ENCODE measurements around the gene ETV3. TPM values are rescaled to one million over a fixed set of nuclear protein-coding genes. Genes with fewer than 3 reads are reported as not detected.

ETV3 gene
- total and polyA plus RNA-seq, 7 donors = 5.5 to 22.7 (median 16.3) TPM

GRCh38 chr1:157090771-157091170, 47.4 kb downstream of the ETV3 start:
- intact Hi-C loops (cut with DNase I) = loop anchor here in 1 of 2 donors (1.0 kb wide), 1 partner anchor 66 kb away; no protein-coding TSS in a partner anchor
- TF ChIP-seq CTCF (IDR thresholded peaks at IDR 0.05) = no peak
- H3K27ac ChIP-seq = no peak overlapping the region
- DNase-seq (no peak), ATAC-seq (no peak)
- no peaks in the 10 kb centered on the region for H3K9me3 ChIP-seq
- no peak overlapping the region for H3K4me3 ChIP-seq
- no peaks in the 10 kb centered on the region for H3K36me3 ChIP-seq (ENCODE audit: insufficient read depth in 1 of 2, low read depth in 1 of 2)
- H3K4me1 ChIP-seq = no peaks in the 10 kb centered on the region
- no peaks in the 10 kb centered on the region for H3K27me3 ChIP-seq (ENCODE audit: insufficient read depth in 3 of 3, low read length in 2 of 3)
- 60 to 65% (median 63%) methylated on average over 2 to 3 of the region's 3 CpGs for WGBS, 3 donors

GRCh38 chr1:157090196-157090647, 48.0 kb downstream of the ETV3 start:
- Histone ChIP-seq H3K4me1 (no peaks in the 10 kb centered on the region), H3K9me3 (no peaks in the 10 kb centered on the region), H3K27ac (no peak overlapping the region), H3K36me3 (ENCODE audit: insufficient read depth in 1 of 2, low read depth in 1 of 2) (no peaks in the 10 kb centered on the region), H3K27me3 (ENCODE audit: insufficient read depth in 3 of 3, low read length in 2 of 3) (no peaks in the 10 kb centered on the region), H3K4me3 (no peak overlapping the region)
- TF ChIP-seq CTCF (IDR thresholded peaks at IDR 0.05) = peak; percentile 93
- ATAC-seq = peak; percentile 82 to 93 (median 86)
- WGBS, 3 donors = 7 to 10% (median 10%) methylated on average over 10 of the region's 10 CpGs
- intact Hi-C loops (cut with DNase I) = loop anchor here in 1 of 2 donors (1.0 kb wide), 1 partner anchor 66 kb away; no protein-coding TSS in a partner anchor
- DNase-seq = peak; percentile 86 to 92

GRCh38 chr1:157089789-157090188, 48.4 kb downstream of the ETV3 start:
- Histone ChIP-seq H3K27me3 (ENCODE audit: insufficient read depth in 3 of 3, low read length in 2 of 3) (no peaks in the 10 kb centered on the region), H3K36me3 (ENCODE audit: insufficient read depth in 1 of 2, low read depth in 1 of 2) (no peaks in the 10 kb centered on the region), H3K9me3 (no peaks in the 10 kb centered on the region), H3K4me1 (no peaks in the 10 kb centered on the region), H3K4me3 (no peak overlapping the region), H3K27ac (no peak overlapping the region)
- WGBS, 3 donors = 86 to 93% (median 87%) methylated on average over 9 of the region's 9 CpGs
- DNase-seq (no peak), ATAC-seq (peak in 2 of 4 donors; percentile 11 to 35)
- intact Hi-C loops (cut with DNase I) = loop anchor here (1.0 kb wide), 1 partner anchor 67 kb away; no protein-coding TSS in a partner anchor
- TF ChIP-seq CTCF (IDR thresholded peaks at IDR 0.05) = no peak

GRCh38 chr1:157088607-157089006, 49.6 kb downstream of the ETV3 start:
- no peaks in the 10 kb centered on the region for H3K36me3 ChIP-seq (ENCODE audit: insufficient read depth in 1 of 2, low read depth in 1 of 2)
- H3K27me3 ChIP-seq (ENCODE audit: insufficient read depth in 3 of 3, low read length in 2 of 3) = no peaks in the 10 kb centered on the region
- H3K4me1 ChIP-seq = no peaks in the 10 kb centered on the region
- H3K9me3 ChIP-seq = no peaks in the 10 kb centered on the region
- TF ChIP-seq CTCF (IDR thresholded peaks at IDR 0.05) = no peak
- no peak overlapping the region for H3K4me3 ChIP-seq
- intact Hi-C loops (cut with DNase I) = loop anchor here in 1 of 2 donors (1.0 kb wide), 1 partner anchor 68 kb away; no protein-coding TSS in a partner anchor
- ATAC-seq (no peak), DNase-seq (no peak)
- H3K27ac ChIP-seq = no peak overlapping the region

- intact Hi-C loops (cut with DNase I) = no loop called here
- TF ChIP-seq CTCF (IDR thresholded peaks at IDR 0.05) = no peak
- DNase-seq = no peak
- no peak for ATAC-seq
- H3K27me3 ChIP-seq (ENCODE audit: insufficient read depth in 3 of 3, low read length in 2 of 3) = no peaks in the 10 kb centered on the region
- WGBS, 3 donors = 86 to 94% (median 89%) methylated on average over 5 of the region's 5 CpGs
- H3K4me1 ChIP-seq = no peaks in the 10 kb centered on the region
- no peak overlapping the region for H3K27ac ChIP-seq
- H3K9me3 ChIP-seq = no peaks in the 10 kb centered on the region
- H3K36me3 ChIP-seq (ENCODE audit: insufficient read depth in 1 of 2, low read depth in 1 of 2) = no peaks in the 10 kb centered on the region
- H3K4me3 ChIP-seq = no peak overlapping the region
These were observed 51.2 kb downstream of the ETV3 start for GRCh38 chr1:157087030-157087429.
